H9 (cell line): ENCODE data around the gene OR2J2. TPM values are rescaled to one million over a fixed set of nuclear protein-coding genes. Genes with fewer than 3 reads are reported as not detected.

ENCODE experiments used
- DNase-seq: peaks from one replicate; pipeline ENCODE4 v3.0.0-alpha.2; 2017
- H2AFZ ChIP-seq: one replicate; pipeline ENCODE4 v1.6.1; 2013; ENCODE audit warnings: mild to moderate bottlenecking, low read length, control low read depth, moderate library complexity
- H2AK5ac ChIP-seq: 2 replicates; pipeline ENCODE4 v1.6.1; 2013; ENCODE audit warnings: low read length, control low read depth, mixed read lengths; ENCODE audit not compliant: insufficient read length
- H2BK120ac ChIP-seq: one replicate; pipeline ENCODE4 v1.6.1; 2013; ENCODE audit warnings: low read depth, mild to moderate bottlenecking, low read length, control low read depth, inconsistent platforms; ENCODE audit not compliant: poor library complexity, severe bottlenecking
- H2BK12ac ChIP-seq: 2 replicates; pipeline ENCODE4 v1.6.1; 2013; ENCODE audit warnings: low read length, control low read depth, mixed read lengths, low read depth; ENCODE audit not compliant: insufficient read length
- H2BK15ac ChIP-seq: 2 replicates; pipeline ENCODE4 v1.6.1; 2013; ENCODE audit warnings: low read depth, low read length, control low read depth
- H2BK20ac ChIP-seq: one replicate; pipeline ENCODE4 v1.6.1; 2013; ENCODE audit warnings: low read depth, mild to moderate bottlenecking, low read length, control low read depth, inconsistent platforms; ENCODE audit not compliant: poor library complexity, severe bottlenecking
- H2BK5ac ChIP-seq: 2 replicates; pipeline ENCODE4 v1.6.1; 2013; ENCODE audit warnings: low read length, control low read depth, mixed read lengths; ENCODE audit not compliant: insufficient read length
- H3K14ac ChIP-seq: 2 replicates; pipeline ENCODE4 v1.6.1; 2013; ENCODE audit warnings: low read length, control low read depth; ENCODE audit not compliant: insufficient read depth
- H3K18ac ChIP-seq: 2 replicates; pipeline ENCODE4 v1.6.1; 2013; ENCODE audit warnings: low read depth, mild to moderate bottlenecking, mixed read lengths, low read length, control low read depth; ENCODE audit not compliant: insufficient read length
- H3K23ac ChIP-seq: 2 replicates; pipeline ENCODE4 v1.6.1; 2013; ENCODE audit warnings: low read length, control low read depth, mixed read lengths, low read depth; ENCODE audit not compliant: insufficient read length
- H3K23me2 ChIP-seq: 2 replicates; pipeline ENCODE4 v1.6.1; 2013; ENCODE audit warnings: low read depth, mild to moderate bottlenecking, mixed read lengths, low read length, control low read depth; ENCODE audit not compliant: insufficient read length, poor library complexity, severe bottlenecking
- H3K27ac ChIP-seq: 2 replicates; pipeline ENCODE4 v1.5.1; 2013; ENCODE audit warnings: low read length, control low read depth, mixed read lengths, low read depth; ENCODE audit not compliant: insufficient read length
- H3K27me3 ChIP-seq: 2 replicates; pipeline ENCODE4 v1.6.1; 2013; ENCODE audit warnings: low read length, control low read depth, inconsistent platforms; ENCODE audit not compliant: insufficient read depth
- H3K4ac ChIP-seq: 2 replicates; pipeline ENCODE4 v1.6.1; 2013; ENCODE audit warnings: low read depth, mild to moderate bottlenecking, control low read depth, inconsistent platforms, low read length, moderate library complexity
- H3K4me1 ChIP-seq: 2 replicates; pipeline ENCODE4 v1.6.1; 2013; ENCODE audit warnings: low read length, control low read depth, inconsistent platforms; ENCODE audit not compliant: insufficient read depth
- H3K4me2 ChIP-seq: 2 replicates; pipeline ENCODE4 v1.6.1; 2013; ENCODE audit warnings: low read length, control low read depth, mixed read lengths; ENCODE audit not compliant: insufficient read length, insufficient read depth
- H3K56ac ChIP-seq: 2 replicates; pipeline ENCODE4 v1.6.1; 2013; ENCODE audit warnings: low read depth, mild to moderate bottlenecking, mixed read lengths, low read length, control low read depth; ENCODE audit not compliant: insufficient read length
- H3K79me1 ChIP-seq: 2 replicates; pipeline ENCODE4 v1.6.1; 2013; ENCODE audit warnings: low read depth, mild to moderate bottlenecking, moderate library complexity, low read length, control low read depth, inconsistent platforms; ENCODE audit not compliant: insufficient read depth, poor library complexity, severe bottlenecking
- H3K79me2 ChIP-seq: 2 replicates; pipeline ENCODE4 v1.6.1; 2013; ENCODE audit warnings: low read length, control low read depth, inconsistent platforms; ENCODE audit not compliant: insufficient read depth
- H3K9ac ChIP-seq: 2 replicates; pipeline ENCODE4 v1.6.1; 2013; ENCODE audit warnings: low read length, control low read depth, mixed read lengths; ENCODE audit not compliant: insufficient read length; ENCODE audit errors: extremely low read depth
- H3K9me3 ChIP-seq: one replicate; pipeline ENCODE4 v1.6.1; 2013; ENCODE audit warnings: low read depth, low read length, inconsistent platforms; ENCODE audit not compliant: control insufficient read depth
- H3T11ph ChIP-seq: one replicate; pipeline ENCODE4 v1.6.1; 2013; ENCODE audit warnings: mild to moderate bottlenecking, low read length, control low read depth, inconsistent platforms
- H4K20me1 ChIP-seq: one replicate; pipeline ENCODE4 v1.6.1; 2013; ENCODE audit not compliant: control insufficient read depth, insufficient read length, insufficient read depth
- H4K5ac ChIP-seq: 2 replicates; pipeline ENCODE4 v1.6.1; 2013; ENCODE audit warnings: low read depth, mild to moderate bottlenecking, mixed read lengths, low read length, control low read depth; ENCODE audit not compliant: insufficient read length
- H4K8ac ChIP-seq: replicated peaks from 2 replicates; pipeline ENCODE4 v1.6.1; 2013; ENCODE audit warnings: low read length, control low read depth, mixed read lengths, low read depth; ENCODE audit not compliant: insufficient read length
- H4K91ac ChIP-seq: 2 replicates; pipeline ENCODE4 v1.6.1; 2013; ENCODE audit warnings: low read depth, mild to moderate bottlenecking, moderate library complexity, mixed read lengths, low read length, control low read depth; ENCODE audit not compliant: insufficient read length
- H3K27ac Mint-ChIP-seq, 3 experiments: 2 replicates in 2 of 3; 3 replicates in 1 of 3; pipeline ENCODE4 v1.8.0; 2020 to 2021; ENCODE audit warnings: mixed read lengths in 3 of 3, mild to moderate bottlenecking in 1 of 3, moderate library complexity in 1 of 3
- H3K27me3 Mint-ChIP-seq: 2 replicates; pipeline ENCODE4 v1.8.0; 2021; ENCODE audit warnings: low read depth, mild to moderate bottlenecking, moderate library complexity, mixed read lengths
- H3K36me3 Mint-ChIP-seq, 3 experiments: 2 replicates in 2 of 3; 3 replicates in 1 of 3; pipeline ENCODE4 v1.8.0; 2020 to 2021; ENCODE audit warnings: low read depth in 3 of 3, mixed read lengths in 3 of 3; ENCODE audit not compliant: insufficient read depth in 1 of 3
- H3K4me1 Mint-ChIP-seq, 2 experiments: 2 replicates each; pipeline ENCODE4 v1.8.0; 2020; ENCODE audit warnings: mixed read lengths in 2 of 2
- H3K4me3 Mint-ChIP-seq, 2 experiments: 2 replicates in 1 of 2; 3 replicates in 1 of 2; pipeline ENCODE4 v1.8.0; 2020 to 2021; ENCODE audit warnings: mild to moderate bottlenecking in 2 of 2, mixed read lengths in 2 of 2, moderate library complexity in 1 of 2
- H3K9me3 Mint-ChIP-seq, 2 experiments: 2 replicates in 1 of 2; 3 replicates in 1 of 2; pipeline ENCODE4 v1.8.0; 2020; ENCODE audit warnings: mild to moderate bottlenecking in 2 of 2, mixed read lengths in 2 of 2, moderate library complexity in 1 of 2
- CTCF ChIP-seq: fragments of 200-600 bp; sonication (generic); conservative IDR thresholded peaks from 3 replicates; pipeline ENCODE4 v1.8.0; 2021; ENCODE audit warnings: antibody characterized with exemption, mild to moderate bottlenecking
- WGBS: extraction: QIAGEN DNeasy Blood & Tissue Kit; methylation state at CpG from one replicate; pipeline ENCODE4 v1.1.7; 2013; ENCODE audit warnings: missing lambda C conversion rate, low lambda C conversion rate, mixed read lengths; ENCODE audit not compliant: insufficient read length; ENCODE audit errors: extremely low coverage; 5-methylcytosine and 5-hydroxymethylcytosine counted together
- total RNA-seq: library from RNA; stranded (reverse); gene quantifications from 2 replicates; pipeline ENCODE4 v1.2.1, GENCODE V29; 2021

OR2J2 gene
- total RNA-seq, 1 experiment from 2014 or later, result not detected

- H3K56ac ChIP-seq, result no peak overlapping the region
- no peaks in the 10 kb centered on the region for H3K79me1 ChIP-seq
- no peaks in the 10 kb centered on the region for H3K23me2 ChIP-seq
- no peak overlapping the region for H3T11ph ChIP-seq
- DNase-seq, result no peak
- no peak for TF ChIP-seq CTCF
- H2BK120ac ChIP-seq, result no peak overlapping the region
- no peak overlapping the region for H2BK15ac ChIP-seq
- no peak overlapping the region for H2BK20ac ChIP-seq
- WGBS, result no CpG with 5 or more reads among the region's 1 CpG
- no peak overlapping the region for H3K4ac ChIP-seq
- H3K9me3 Mint-ChIP-seq, result no peaks in the 10 kb centered on the region
- no peak overlapping the region for H2AK5ac ChIP-seq
- no peaks in the 10 kb centered on the region for H3K9me3 ChIP-seq
- no peak overlapping the region for H3K27ac Mint-ChIP-seq
- no peak overlapping the region for H3K27ac ChIP-seq
- H4K20me1 ChIP-seq, result no peaks in the 10 kb centered on the region
- H3K27me3 Mint-ChIP-seq, result peaks cover 3% of the 10 kb centered on the region; the same call in 1 of the 2 replicates
- H3K36me3 Mint-ChIP-seq, result no peaks in the 10 kb centered on the region
- H4K91ac ChIP-seq, result no peak overlapping the region
- no peak overlapping the region for H3K4me2 ChIP-seq
- no peaks in the 10 kb centered on the region for H3K79me2 ChIP-seq
- no peak overlapping the region for H3K9ac ChIP-seq
- no peak overlapping the region for H3K18ac ChIP-seq
- H4K5ac ChIP-seq, result no peak overlapping the region
- H2BK12ac ChIP-seq, result no peak overlapping the region
- no peak overlapping the region for H2BK5ac ChIP-seq
- H3K14ac ChIP-seq, result no peak overlapping the region
- peaks cover 0 to 2% of the 10 kb centered on the region in 2 experiments; a peak in 1 of 4 replicates for H3K4me1 Mint-ChIP-seq
- H3K4me1 ChIP-seq, result no peaks in the 10 kb centered on the region
- H2AFZ ChIP-seq, result no peak overlapping the region
- no peak overlapping the region for H3K4me3 Mint-ChIP-seq
- H3K23ac ChIP-seq, result no peak overlapping the region
- no peaks in the 10 kb centered on the region for H3K27me3 ChIP-seq
- no peak overlapping the region for H4K8ac ChIP-seq
Observed at GRCh38 chr6:29171736-29172135, 1.0 kb downstream of the OR2J2 start.
